ENCODE data around the gene ZNF155. TPM values are rescaled to one million over a fixed set of nuclear protein-coding genes. Genes with fewer than 3 reads are reported as not detected.

ZNF155 gene
- total RNA-seq, 3 donors from 2014 or later (not counting 1 experiment from before 2014, with no cell fraction given), result 5.1 to 8.5 (median 6.5) TPM

- Histone ChIP-seq H3K27me3 (ENCODE audit: control insufficient read depth, insufficient read depth, low read length) (no peaks in the 10 kb centered on the region), H3K27ac (ENCODE audit: low read length) (no peak overlapping the region), H3K36me3 (ENCODE audit: control insufficient read depth, insufficient read depth, low read length) (peaks cover 39% of the 10 kb centered on the region), H3K4me1 (ENCODE audit: control insufficient read depth, insufficient read depth, low read length) (no peaks in the 10 kb centered on the region), H3K4me3 (ENCODE audit: low read length) (no peak overlapping the region), H3K9me3 (ENCODE audit: control insufficient read depth, insufficient read depth, low read length) (peaks cover 56% of the 10 kb centered on the region)
- H3K4me3 Mint-ChIP-seq, result no peak overlapping the region
- TF ChIP-seq CTCF (IDR thresholded peaks at IDR 0.05), result no peak
- H3K27me3 Mint-ChIP-seq (ENCODE audit: low read depth in 2 of 2), result no peaks in the 10 kb centered on the region
- DNase-seq, result no peak
- WGBS (ENCODE audit: insufficient coverage), result 77% methylated on average over 1 of the region's 1 CpG
- peaks cover 86% of the 10 kb centered on the region for H3K36me3 Mint-ChIP-seq
- ATAC-seq, result no peak
- peaks cover 23 to 45% of the 10 kb centered on the region in 2 donors for H3K9me3 Mint-ChIP-seq
- intact Hi-C loops (cut with micrococcal nuclease), result no loop called here
- no peak overlapping the region for H3K27ac Mint-ChIP-seq
- H3K4me1 Mint-ChIP-seq, result peaks cover 0 to 8% of the 10 kb centered on the region in 2 donors
Measured at GRCh38 chr19:44032001-44032610, 48.1 kb downstream of the ZNF155 start.

- Mint-ChIP-seq H3K4me3 (no peak overlapping the region), H3K27me3 (ENCODE audit: low read depth in 2 of 2) (peaks cover 31 to 47% of the 10 kb centered on the region in 2 donors), H3K36me3 (peaks cover 29% of the 10 kb centered on the region), H3K4me1 (no peaks in the 10 kb centered on the region), H3K9me3 (peaks cover 14 to 19% of the 10 kb centered on the region in 2 donors), H3K27ac (no peak overlapping the region)
- TF ChIP-seq CTCF (IDR thresholded peaks at IDR 0.05), result no peak
- peaks cover 4% of the 10 kb centered on the region for H3K27me3 ChIP-seq (ENCODE audit: control insufficient read depth, insufficient read depth, low read length)
- no peak overlapping the region for H3K4me3 ChIP-seq (ENCODE audit: low read length)
- DNase-seq (no peak), ATAC-seq (no peak)
- no peaks in the 10 kb centered on the region for H3K36me3 ChIP-seq (ENCODE audit: control insufficient read depth, insufficient read depth, low read length)
- intact Hi-C loops (cut with micrococcal nuclease), result no loop called here
- H3K4me1 ChIP-seq (ENCODE audit: control insufficient read depth, insufficient read depth, low read length), result no peaks in the 10 kb centered on the region
- H3K9me3 ChIP-seq (ENCODE audit: control insufficient read depth, insufficient read depth, low read length), result peaks cover 3% of the 10 kb centered on the region
- H3K27ac ChIP-seq (ENCODE audit: low read length), result no peak overlapping the region
- WGBS (ENCODE audit: insufficient coverage), result 100% methylated on average over 2 of the region's 2 CpGs
Measured at GRCh38 chr19:44042147-44042546, 58.2 kb downstream of the ZNF155 start.

Other genes starting within 250 kb of the ZNF155 start
- gene SMG9, start 229.2 kb upstream of the ZNF155 start, total RNA-seq, result 10 to 100 TPM; 23.3 to 37.4 (median 28.3) TPM
- gene KCNN4, start 203.2 kb upstream of the ZNF155 start, total RNA-seq, result 1 to 10 TPM in 2 of 3 donors, under 1 TPM in 1; 0.72 to 7.1 (median 1.4) TPM
- not detected for gene LYPD5, start 181.7 kb upstream of the ZNF155 start, total RNA-seq
- gene ZNF283, start 156.9 kb upstream of the ZNF155 start, total RNA-seq, result 1 to 10 TPM; 4.1 to 8.0 (median 7.1) TPM
- gene ZNF404, start 100.2 kb upstream of the ZNF155 start, total RNA-seq, result 1 to 10 TPM; 1.3 to 3.1 (median 1.4) TPM
- 10 to 100 TPM; 10.6 to 24.3 (median 14.5) TPM for gene ZNF45, start 48.9 kb upstream of the ZNF155 start, total RNA-seq
- gene ZNF221, start 33.0 kb upstream of the ZNF155 start, total RNA-seq, result 1 to 10 TPM; 1.9 to 2.7 (median 2.2) TPM
- 1 to 10 TPM; 2.3 to 6.3 (median 3.4) TPM for gene ZNF230, start 18.8 kb downstream of the ZNF155 start, total RNA-seq
- 1 to 10 TPM; 5.6 to 7.6 (median 5.7) TPM for gene ZNF222, start 41.2 kb downstream of the ZNF155 start, total RNA-seq
- 1 to 10 TPM in 2 of 3 donors, under 1 TPM in 1; 0.94 to 3.3 (median 2.9) TPM for gene ZNF223, start 67.8 kb downstream of the ZNF155 start, total RNA-seq
- 1 to 10 TPM; 3.2 to 4.6 (median 3.8) TPM for gene ZNF284, start 88.0 kb downstream of the ZNF155 start, total RNA-seq
- 10 to 100 TPM; 52.2 to 57.6 (median 56.0) TPM for gene ZNF224, start 110.2 kb downstream of the ZNF155 start, total RNA-seq
- gene ZNF225, start 129.2 kb downstream of the ZNF155 start, total RNA-seq, result 1 to 10 TPM; 1.5 to 3.6 (median 3.0) TPM
- 1 to 10 TPM; 3.9 to 7.5 (median 5.5) TPM for gene ZNF234, start 157.4 kb downstream of the ZNF155 start, total RNA-seq
- 10 to 100 TPM; 11.1 to 16.0 (median 15.0) TPM for gene ZNF226, start 180.9 kb downstream of the ZNF155 start, total RNA-seq
- gene ZNF227, start 228.3 kb downstream of the ZNF155 start, total RNA-seq, result 10 to 100 TPM; 21.0 to 32.3 (median 23.4) TPM